M059J (cell line): Measurements from ENCODE around the gene TUBB1. TPM values are rescaled to one million over a fixed set of nuclear protein-coding genes. Genes with fewer than 3 reads are reported as not detected.
"Not testable (repeated sequence)": the region's sequence is repeated elsewhere in the genome, so short reads cannot be mapped to it uniquely, and the experiment has no call there.

Source experiments
- DNase-seq: peaks from one replicate; pipeline ENCODE4 v3.0.0-alpha.2; 2012; ENCODE audit warnings: low read depth
- total RNA-seq: library from RNA; depleted of rRNA; stranded (reverse); fragments of >200 nt; shearing (Covaris generic); gene quantifications from 2 replicates; pipeline ENCODE4 v1.2.3, GENCODE V29; 2014; rRNA removed

The TUBB1 gene
- 0.17 TPM in 1 of 2 replicates, not detected in the other for total RNA-seq

GRCh38 chr20:59019217-59019616 lies at the start of gene TUBB1:
TUBB1 (plus strand) TSS chr20:59019429; CDS start chr20:59019523, 94 bp downstream.
- no peak for DNase-seq

- DNase-seq = no peak
These were observed 49.8 kb upstream of the TUBB1 start for GRCh38 chr20:58969439-58969838.

GRCh38 chr20:58970146-58970545 lies 49.1 kb upstream of the TUBB1 start:
- DNase-seq = no peak

- no peak for DNase-seq
These were observed 47.8 kb upstream of the TUBB1 start for GRCh38 chr20:58971429-58971828.

- no peak for DNase-seq
These were observed 46.0 kb upstream of the TUBB1 start for GRCh38 chr20:58973179-58973578.

GRCh38 chr20:58973866-58974265 lies 45.4 kb upstream of the TUBB1 start:
- no peak for DNase-seq

- DNase-seq = no peak
These were observed 43.9 kb upstream of the TUBB1 start for GRCh38 chr20:58975353-58975752.

GRCh38 chr20:58976061-58976730 lies 43.0 kb upstream of the TUBB1 start:
- peak; percentile 48 for DNase-seq

- DNase-seq = no peak
These were observed 40.7 kb upstream of the TUBB1 start for GRCh38 chr20:58978351-58979190.

GRCh38 chr20:58980711-58981627 lies 38.3 kb upstream of the TUBB1 start, which contains the start of gene NELFCD:
NELFCD (plus strand) TSS chr20:58981256; CDS start chr20:58981310, 54 bp downstream.
- DNase-seq = peak; percentile 82

- peak; percentile 39 for DNase-seq
These were observed 37.4 kb upstream of the TUBB1 start for GRCh38 chr20:58981628-58982364.

GRCh38 chr20:58982406-58983114 lies 36.7 kb upstream of the TUBB1 start:
- DNase-seq = no peak

GRCh38 chr20:58983115-58983468 lies 36.1 kb upstream of the TUBB1 start:
- DNase-seq = not testable (repeated sequence)

GRCh38 chr20:58984691-58985090 lies 34.5 kb upstream of the TUBB1 start:
- no peak for DNase-seq

- no peak for DNase-seq
These were observed 33.6 kb upstream of the TUBB1 start for GRCh38 chr20:58985656-58986055.

GRCh38 chr20:58986286-58986967 lies 32.8 kb upstream of the TUBB1 start:
- no peak for DNase-seq

- DNase-seq = no peak
These were observed 32.2 kb upstream of the TUBB1 start for GRCh38 chr20:58986968-58987517.

GRCh38 chr20:58987790-58988564 lies 31.3 kb upstream of the TUBB1 start:
- DNase-seq = no peak

- no peak for DNase-seq
These were observed 30.7 kb upstream of the TUBB1 start for GRCh38 chr20:58988565-58988882.
